Nephron progenitor cell (in vitro differentiated cells): ENCODE data around the gene TCTN3.

ENCODE experiments used
- DNase-seq: peaks from one replicate; pipeline ENCODE4 v3.0.0; 2021
- H3K27ac Mint-ChIP-seq: 2 replicates; pipeline ENCODE4 v1.8.0; 2021; ENCODE audit warnings: mild to moderate bottlenecking, moderate library complexity, mixed read lengths
- H3K27me3 Mint-ChIP-seq: 2 replicates; pipeline ENCODE4 v1.8.0; 2021; ENCODE audit warnings: mild to moderate bottlenecking, low read depth, mixed read lengths; ENCODE audit not compliant: poor library complexity
- H3K36me3 Mint-ChIP-seq: 2 replicates; pipeline ENCODE4 v1.8.0; 2021; ENCODE audit warnings: low read depth, mixed read lengths
- H3K4me1 Mint-ChIP-seq: 2 replicates; pipeline ENCODE4 v1.8.0; 2021; ENCODE audit warnings: mixed read lengths
- H3K4me3 Mint-ChIP-seq: 2 replicates; pipeline ENCODE4 v1.8.0; 2021; ENCODE audit warnings: mild to moderate bottlenecking, moderate library complexity, mixed read lengths
- H3K9me3 Mint-ChIP-seq: 2 replicates; pipeline ENCODE4 v1.8.0; 2021; ENCODE audit warnings: mild to moderate bottlenecking, moderate library complexity, mixed read lengths
- TF ChIP-seq, protein P1 (sequence below): fragments of 200-600 bp; sonication (generic); IDR thresholded peaks from 2 replicates; pipeline ENCODE4 v1.5.0; 2021; ENCODE audit warnings: antibody characterized with exemption

The TCTN3 gene

DNA sequence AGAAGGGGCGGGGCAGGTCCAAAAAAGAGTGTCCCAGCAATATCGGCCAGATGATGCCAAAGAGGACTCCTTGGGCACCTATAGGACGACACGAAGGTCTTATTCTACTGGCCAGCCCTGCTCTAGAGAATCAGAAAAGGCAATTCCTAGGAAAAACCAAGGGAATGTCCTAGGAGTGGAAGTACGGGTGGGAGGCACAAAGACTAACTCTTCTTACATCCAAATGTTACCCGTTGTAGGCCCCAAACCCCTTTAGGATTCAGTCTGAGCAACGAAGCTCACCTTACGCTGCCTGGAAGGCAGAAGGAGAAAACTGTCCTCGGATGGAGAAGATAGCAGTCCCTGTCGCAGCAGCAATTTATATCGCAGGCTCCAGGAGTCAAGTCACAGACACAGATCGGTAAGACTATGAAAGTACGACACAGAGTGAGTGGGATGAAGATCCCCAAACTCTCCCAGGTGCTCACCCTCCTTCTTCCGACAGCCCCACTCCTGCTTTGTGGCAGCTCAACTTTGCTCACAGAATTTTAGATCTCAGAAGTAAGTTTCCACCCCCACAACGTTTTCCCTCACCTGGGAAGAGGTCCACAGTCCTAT lies 558 bp downstream of the TCTN3 start:
- peaks cover 28% of the 10 kb centered on the region for H3K4me1 Mint-ChIP-seq
- no peak for DNase-seq
- peaks cover 3% of the 10 kb centered on the region for H3K27me3 Mint-ChIP-seq
- peaks cover 7% of the 10 kb centered on the region for H3K9me3 Mint-ChIP-seq
- TF ChIP-seq, protein P1, sequence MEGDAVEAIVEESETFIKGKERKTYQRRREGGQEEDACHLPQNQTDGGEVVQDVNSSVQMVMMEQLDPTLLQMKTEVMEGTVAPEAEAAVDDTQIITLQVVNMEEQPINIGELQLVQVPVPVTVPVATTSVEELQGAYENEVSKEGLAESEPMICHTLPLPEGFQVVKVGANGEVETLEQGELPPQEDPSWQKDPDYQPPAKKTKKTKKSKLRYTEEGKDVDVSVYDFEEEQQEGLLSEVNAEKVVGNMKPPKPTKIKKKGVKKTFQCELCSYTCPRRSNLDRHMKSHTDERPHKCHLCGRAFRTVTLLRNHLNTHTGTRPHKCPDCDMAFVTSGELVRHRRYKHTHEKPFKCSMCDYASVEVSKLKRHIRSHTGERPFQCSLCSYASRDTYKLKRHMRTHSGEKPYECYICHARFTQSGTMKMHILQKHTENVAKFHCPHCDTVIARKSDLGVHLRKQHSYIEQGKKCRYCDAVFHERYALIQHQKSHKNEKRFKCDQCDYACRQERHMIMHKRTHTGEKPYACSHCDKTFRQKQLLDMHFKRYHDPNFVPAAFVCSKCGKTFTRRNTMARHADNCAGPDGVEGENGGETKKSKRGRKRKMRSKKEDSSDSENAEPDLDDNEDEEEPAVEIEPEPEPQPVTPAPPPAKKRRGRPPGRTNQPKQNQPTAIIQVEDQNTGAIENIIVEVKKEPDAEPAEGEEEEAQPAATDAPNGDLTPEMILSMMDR, result no peak
- H3K4me3 Mint-ChIP-seq, result peak overlapping the region; percentile 98
- peaks cover 35% of the 10 kb centered on the region for H3K36me3 Mint-ChIP-seq
- H3K27ac Mint-ChIP-seq, result peak overlapping the region; percentile 98

DNA sequence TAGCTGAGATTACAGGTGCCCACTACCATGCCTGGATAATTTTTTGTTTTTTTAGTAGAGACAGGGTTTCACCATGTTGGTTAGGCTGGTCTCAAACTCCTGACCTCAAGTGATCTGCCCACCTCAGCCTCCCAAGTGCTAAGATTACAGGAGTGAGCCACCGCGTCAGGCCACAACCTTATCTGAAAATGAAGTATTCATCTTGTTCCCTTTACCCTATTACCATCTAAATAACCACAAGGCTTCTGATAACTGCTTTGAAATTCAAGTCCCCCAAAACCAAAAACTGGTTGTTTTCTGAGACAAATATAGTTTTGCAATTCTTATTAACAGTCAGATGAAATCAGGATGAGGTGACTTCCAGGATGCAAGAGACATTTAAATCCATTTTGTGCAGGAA lies 2.4 kb downstream of the TCTN3 start:
- Mint-ChIP-seq H3K36me3 (peaks cover 42% of the 10 kb centered on the region), H3K4me1 (peaks cover 28% of the 10 kb centered on the region), H3K9me3 (no peaks in the 10 kb centered on the region), H3K27ac (no peak overlapping the region), H3K4me3 (no peak overlapping the region), H3K27me3 (no peaks in the 10 kb centered on the region)
- TF ChIP-seq, protein P1, result no peak
- no peak for DNase-seq

DNA sequence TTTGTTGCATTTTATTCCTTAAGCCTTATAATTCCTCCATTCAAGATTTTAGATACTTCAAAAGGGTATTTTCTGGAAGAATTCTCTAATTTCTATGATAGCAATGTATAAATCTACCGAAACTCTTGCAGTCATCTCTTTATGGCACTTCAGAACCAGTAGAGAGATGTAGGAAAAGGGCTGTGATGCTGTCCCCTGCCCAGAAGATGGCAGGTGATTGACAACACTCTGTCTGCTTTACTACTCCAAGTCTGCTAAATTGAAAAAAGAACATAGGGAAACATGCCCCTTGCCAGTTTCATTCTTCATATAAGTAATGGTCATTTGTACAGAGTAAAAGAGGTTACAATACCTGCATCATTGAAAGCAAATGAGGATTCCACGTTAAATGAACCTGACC lies 5.1 kb downstream of the TCTN3 start:
- Mint-ChIP-seq H3K4me1 (peaks cover 22% of the 10 kb centered on the region), H3K9me3 (no peaks in the 10 kb centered on the region)
- TF ChIP-seq, protein P1, result no peak

DNA sequence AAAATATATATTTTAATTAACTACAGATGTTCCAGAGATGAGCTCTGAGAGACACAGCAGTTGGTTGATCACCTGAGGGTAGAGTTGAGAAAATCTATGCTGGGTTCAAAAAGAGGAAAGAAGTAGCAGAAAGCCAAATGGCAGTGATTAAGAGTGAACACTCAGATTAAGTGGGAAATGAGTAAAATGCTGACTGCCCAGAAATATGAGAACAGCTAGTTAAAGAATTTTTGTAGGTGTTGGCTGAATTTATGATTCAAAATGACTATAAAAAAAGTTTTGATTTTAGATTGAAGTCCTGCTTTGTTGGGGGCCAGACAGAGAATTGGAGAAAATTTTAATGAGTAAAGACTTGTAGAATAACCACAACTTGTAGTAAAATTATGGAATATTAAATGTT lies 9.8 kb downstream of the TCTN3 start:
- TF ChIP-seq, protein P1, result no peak
- Mint-ChIP-seq H3K27ac (peak overlapping the region; percentile 76), H3K4me3 (no peak overlapping the region), H3K27me3 (peaks cover 3% of the 10 kb centered on the region), H3K36me3 (peaks cover 65% of the 10 kb centered on the region), H3K9me3 (no peaks in the 10 kb centered on the region), H3K4me1 (no peaks in the 10 kb centered on the region)
- no peak for DNase-seq

More for the DNA sequence above, 5.1 kb downstream of the TCTN3 start:
- H3K27me3 Mint-ChIP-seq, result no peaks in the 10 kb centered on the region
- H3K36me3 Mint-ChIP-seq, result peaks cover 65% of the 10 kb centered on the region
- H3K27ac Mint-ChIP-seq, result no peak overlapping the region
- no peak for DNase-seq
- H3K4me3 Mint-ChIP-seq, result no peak overlapping the region

DNA sequence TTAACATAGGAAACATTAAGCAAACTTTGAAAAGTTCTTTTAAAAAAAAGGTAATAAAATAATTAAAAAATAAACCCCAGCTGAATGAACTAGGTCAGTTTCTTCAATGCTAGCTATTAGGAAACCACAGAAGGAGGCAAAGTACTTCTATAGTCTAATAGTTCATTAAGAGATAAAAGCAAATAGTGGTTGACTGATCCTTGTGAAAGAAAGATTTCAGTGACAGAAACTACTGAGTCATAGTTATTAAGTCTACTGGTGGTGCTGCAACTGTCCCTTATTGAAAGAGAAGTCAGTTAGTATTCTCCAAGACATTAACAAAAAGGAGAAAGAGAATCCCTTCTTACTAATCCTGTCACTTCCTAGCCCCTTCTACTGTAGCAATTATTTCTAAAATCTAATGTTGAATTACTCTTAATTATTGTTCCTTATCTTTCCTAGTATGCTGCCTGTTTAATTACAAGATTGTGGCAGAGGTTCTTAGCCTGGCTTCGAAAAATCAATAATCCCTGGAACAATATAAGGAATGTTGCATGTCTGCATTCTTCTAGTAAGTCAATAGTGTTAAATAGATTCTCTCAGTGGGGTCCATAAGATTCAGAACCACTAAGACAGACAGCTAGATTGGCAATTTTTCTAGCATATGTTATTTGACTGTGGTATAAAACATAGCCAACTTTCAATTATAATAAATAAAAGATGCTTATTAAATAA lies 18.2 kb downstream of the TCTN3 start:
- no peaks in the 10 kb centered on the region for H3K27me3 Mint-ChIP-seq
- H3K27ac Mint-ChIP-seq, result no peak overlapping the region
- H3K4me3 Mint-ChIP-seq, result no peak overlapping the region

More for the DNA sequence above, 18.2 kb downstream of the TCTN3 start:
- DNase-seq, result no peak
- TF ChIP-seq, protein P1, result no peak
- H3K36me3 Mint-ChIP-seq, result peaks cover 47% of the 10 kb centered on the region
- no peaks in the 10 kb centered on the region for H3K4me1 Mint-ChIP-seq
- no peaks in the 10 kb centered on the region for H3K9me3 Mint-ChIP-seq
